HuH-7.5 (cell line): ENCODE measurements around the gene PRDM11.

Experiments used
- DNase-seq: peaks from one replicate; pipeline ENCODE4 v3.0.0; 2011; ENCODE audit warnings: low spot score

Gene PRDM11

DNA sequence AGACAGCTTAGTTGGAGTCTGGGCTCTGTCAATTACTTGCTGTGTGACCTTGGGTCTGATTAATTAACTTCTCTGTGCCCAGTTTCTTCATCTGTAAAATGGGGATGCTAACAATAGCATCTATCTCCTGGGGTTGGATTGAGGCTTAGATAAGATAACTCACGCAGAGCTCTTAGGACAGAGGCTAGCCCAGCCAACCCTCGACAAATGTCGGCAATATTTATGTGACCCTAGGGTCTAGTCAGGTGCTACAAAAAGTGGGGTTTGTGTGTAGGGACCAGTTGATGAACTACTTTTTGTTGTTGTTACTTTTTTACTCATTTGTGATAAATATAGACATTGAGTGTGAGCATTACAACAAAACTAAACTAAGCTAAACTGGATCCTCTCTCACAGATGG, 117.3 kb downstream of the PRDM11 start:
- no peak for DNase-seq

DNA sequence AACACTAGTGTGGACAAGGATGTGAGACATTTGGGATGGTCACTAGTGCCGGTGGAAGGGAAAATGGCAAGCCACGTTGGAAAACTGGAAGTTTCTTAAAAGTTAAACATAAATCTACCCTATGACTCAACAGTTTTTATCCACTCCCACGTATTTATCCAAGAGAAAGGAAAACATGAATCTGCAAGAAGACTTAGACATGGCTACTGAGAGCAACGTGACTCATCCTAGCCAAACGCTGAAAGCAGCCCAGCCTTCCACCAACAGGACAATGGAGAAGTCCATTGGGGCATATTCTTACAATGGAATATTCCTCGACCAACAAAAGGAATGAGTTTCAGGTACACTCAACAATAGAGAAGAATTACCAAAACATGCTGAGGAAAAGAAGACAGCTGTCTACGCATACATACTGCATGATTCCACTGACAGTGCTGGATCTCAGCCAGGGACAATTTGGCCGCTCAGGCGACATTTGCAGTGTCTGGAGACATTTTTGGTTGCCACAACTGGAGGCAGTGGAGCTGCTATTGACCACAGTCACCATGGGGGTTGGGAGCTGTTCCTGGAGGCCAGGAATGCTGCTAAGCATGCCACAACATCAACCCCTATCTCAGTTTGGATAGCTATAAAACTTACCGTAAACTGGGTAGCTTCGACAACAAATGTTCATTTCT, 118.5 kb downstream of the PRDM11 start:
- no peak for DNase-seq

GRCh38 chr11:45265969-45266675, 119.7 kb downstream of the PRDM11 start:
- no peak for DNase-seq

DNA sequence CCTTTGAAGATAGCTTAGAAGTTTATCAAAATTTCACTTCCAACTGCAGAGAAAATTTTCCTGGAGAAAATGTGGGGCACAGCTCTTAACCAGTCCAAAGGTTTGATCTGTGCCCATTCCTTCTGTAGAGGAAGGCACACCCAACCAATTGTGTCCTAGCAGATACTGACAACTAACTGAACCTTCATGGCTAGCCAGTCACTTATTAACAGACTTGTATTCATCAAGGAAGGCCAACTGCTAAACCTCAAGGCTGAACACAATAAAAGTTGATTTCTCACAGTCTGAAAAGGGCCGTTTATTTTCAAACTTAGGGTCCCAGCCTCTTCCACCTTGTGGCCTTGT, 120.2 kb downstream of the PRDM11 start:
- no peak for DNase-seq

DNA sequence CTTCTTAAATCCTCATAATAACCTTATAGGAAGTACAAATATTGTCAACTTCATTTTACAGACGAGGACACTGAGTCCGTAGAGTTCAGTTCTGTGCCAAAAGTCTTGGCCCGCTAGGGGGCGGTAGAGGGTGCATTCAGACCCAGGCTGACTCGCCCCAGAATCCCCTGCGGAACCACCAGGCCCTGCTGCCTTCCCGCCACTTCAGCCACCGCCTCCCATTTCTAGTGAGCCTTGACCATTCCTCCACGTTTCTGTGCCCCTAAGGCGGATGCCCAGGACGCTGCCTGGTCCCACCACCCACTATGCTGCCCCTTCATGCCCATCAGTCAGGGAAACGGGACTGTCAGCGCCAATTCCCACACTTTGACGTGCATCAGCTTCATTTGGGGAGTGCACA, 120.6 kb downstream of the PRDM11 start:
- no peak for DNase-seq

GRCh38 chr11:45267652-45268299, 121.3 kb downstream of the PRDM11 start:
- no peak for DNase-seq

GRCh38 chr11:45269678-45270077, 123.2 kb downstream of the PRDM11 start:
- no peak for DNase-seq

DNA sequence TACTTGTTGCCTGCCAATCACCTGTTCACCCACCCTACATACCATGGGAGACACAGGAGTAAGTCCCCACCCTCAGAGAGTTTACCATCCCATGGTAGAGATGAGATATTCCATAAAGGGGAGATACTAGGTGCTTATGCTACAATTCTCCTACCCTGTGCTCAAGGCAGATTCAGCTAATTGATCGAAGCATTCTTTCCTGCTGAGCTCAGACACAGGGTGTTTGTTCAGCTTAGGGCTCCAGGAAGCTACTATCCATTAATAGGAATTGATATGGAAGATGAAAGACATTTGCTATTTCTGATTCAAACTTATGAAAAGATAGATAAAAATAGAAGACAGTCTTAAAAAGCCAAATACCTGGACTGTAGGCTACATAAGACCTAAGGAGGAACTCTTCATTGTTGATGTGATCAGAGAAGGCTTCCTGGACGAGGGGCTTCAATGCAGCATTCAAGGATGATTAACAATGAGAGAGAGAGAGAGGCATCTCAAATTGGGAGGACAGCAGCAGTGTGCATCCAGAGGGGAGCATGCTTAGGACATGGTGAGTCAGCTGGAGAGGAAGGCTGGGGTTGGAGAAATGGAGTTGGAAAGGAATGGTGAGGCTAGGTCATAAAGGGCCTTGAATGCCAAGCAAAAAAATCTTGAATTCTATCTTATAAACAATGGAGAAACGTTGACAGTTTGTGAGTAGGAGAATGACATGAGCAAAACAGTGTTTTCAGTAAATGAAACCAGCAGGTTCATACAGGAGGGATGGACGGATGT, 124.7 kb downstream of the PRDM11 start:
- DNase-seq: no peak

DNA sequence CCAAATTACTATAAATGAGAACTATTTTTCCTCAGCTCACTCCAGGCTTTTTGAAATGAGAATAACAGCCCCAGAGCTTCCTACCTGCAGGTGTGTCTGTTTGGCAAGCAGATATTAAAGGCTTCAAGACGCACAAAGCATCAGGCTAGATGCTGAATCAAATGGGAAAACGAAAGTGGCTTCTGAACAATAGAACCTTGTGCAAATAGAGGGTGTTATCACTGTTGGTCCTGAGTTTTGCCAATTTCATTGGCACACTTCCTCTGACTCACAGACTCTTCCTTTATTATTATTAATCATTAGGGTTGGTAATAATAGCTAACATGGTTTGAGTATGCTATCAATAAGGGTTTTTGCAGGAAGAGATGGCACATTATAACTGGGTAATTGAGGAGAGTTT, 126.3 kb downstream of the PRDM11 start:
- DNase-seq: no peak

- DNase-seq: no peak
Measured at GRCh38 chr11:45273509-45273908, 127.1 kb downstream of the PRDM11 start.

GRCh38 chr11:45274206-45274605, 127.8 kb downstream of the PRDM11 start:
- no peak for DNase-seq

GRCh38 chr11:45275828-45276227, 129.4 kb downstream of the PRDM11 start:
- DNase-seq: no peak

DNA sequence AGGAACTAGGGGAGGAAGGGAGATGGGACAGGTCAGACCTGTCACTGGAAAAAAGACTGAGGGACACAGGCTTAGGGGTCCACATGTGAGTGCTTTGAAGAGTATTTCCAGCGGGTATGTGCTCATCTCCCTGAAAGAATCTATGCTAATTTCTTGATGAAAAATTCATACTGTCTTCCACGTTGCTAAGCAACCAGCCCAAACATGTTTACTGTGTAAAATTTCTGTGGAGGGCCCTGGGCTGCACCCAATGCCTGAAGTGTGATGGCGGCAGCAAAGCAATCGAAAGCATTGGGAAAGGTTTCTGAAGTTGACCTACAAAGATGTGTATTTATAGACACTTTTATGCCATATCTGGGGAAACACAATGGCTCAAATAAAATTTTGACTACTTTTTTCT, 132.3 kb downstream of the PRDM11 start:
- no peak for DNase-seq

DNA sequence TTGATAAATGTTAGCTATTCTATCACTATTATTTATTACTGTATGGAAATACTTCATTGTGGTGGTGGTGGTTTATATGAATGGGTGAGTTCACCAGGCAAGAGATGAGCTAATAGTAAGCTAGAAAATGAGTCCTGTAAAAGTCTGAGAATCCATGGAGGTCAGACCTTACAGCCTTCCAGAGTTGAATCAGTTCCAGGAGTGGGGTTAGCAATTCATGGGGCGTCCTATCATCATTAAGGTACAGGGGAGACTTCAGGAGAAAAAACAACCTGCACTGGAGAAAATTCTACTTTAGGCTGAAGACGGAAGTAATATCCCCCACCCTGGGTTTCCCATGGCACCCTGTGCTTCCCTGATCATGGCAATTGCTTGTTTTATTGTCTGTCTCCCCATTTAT, 133.2 kb downstream of the PRDM11 start:
- DNase-seq: no peak

- DNase-seq: no peak
Measured at GRCh38 chr11:45280449-45280848, 134.0 kb downstream of the PRDM11 start.

DNA sequence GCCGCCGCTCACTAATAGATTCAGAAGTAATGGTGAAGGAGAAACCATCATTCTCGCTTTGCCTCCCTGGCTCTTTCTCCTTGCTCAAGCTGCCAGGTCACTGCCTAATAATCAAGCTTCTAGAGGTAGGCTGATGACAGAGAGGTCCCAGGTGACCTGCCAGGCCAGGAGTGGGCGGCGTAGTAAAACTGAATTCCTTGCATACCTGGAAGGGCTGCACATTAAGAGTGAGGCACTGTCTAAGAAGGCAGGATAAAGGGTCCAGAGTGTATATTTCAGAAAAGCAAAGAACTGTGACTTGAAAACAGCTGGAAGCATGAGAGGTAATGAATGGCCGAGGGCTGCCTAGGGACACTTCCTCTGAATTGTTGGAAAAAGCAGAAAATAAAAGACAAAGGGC, 135.6 kb downstream of the PRDM11 start:
- DNase-seq: no peak
